Tibial nerve (tissue), 4 donors: Measurements from ENCODE around the gene CTTNBP2NL.

Experiments
- EP300 ChIP-seq, 2 donors: sonication (generic); formaldehyde crosslinking; IDR thresholded peaks; one replicate each; pipeline ENCODE4 v1.6.1; 2017; ENCODE audit warnings: antibody characterized with exemption in 2 of 2, mild to moderate bottlenecking in 1 of 2
- POLR2A ChIP-seq, 2 donors: fragments of 450-650 bp; IDR thresholded peaks; one replicate each; pipeline ENCODE4 v1.6.1; 2017; ENCODE audit warnings: antibody characterized with exemption in 2 of 2, mild to moderate bottlenecking in 2 of 2, moderate library complexity in 2 of 2
- TF ChIP-seq, protein P1 (sequence below), 5 experiments: fragments of 200-600 bp in 3 of 5; fragments of 450-650 bp in 2 of 5; sonication (generic) in 3 of 5; IDR thresholded peaks; one replicate each; pipeline ENCODE4 v1.5.1; 2016 to 2019; ENCODE audit warnings: antibody characterized with exemption in 5 of 5, mild to moderate bottlenecking in 3 of 5, moderate library complexity in 2 of 5

GRCh38 chr1:112436384-112437156 is 40.6 kb downstream of the CTTNBP2NL start:
- TF ChIP-seq, protein P1, sequence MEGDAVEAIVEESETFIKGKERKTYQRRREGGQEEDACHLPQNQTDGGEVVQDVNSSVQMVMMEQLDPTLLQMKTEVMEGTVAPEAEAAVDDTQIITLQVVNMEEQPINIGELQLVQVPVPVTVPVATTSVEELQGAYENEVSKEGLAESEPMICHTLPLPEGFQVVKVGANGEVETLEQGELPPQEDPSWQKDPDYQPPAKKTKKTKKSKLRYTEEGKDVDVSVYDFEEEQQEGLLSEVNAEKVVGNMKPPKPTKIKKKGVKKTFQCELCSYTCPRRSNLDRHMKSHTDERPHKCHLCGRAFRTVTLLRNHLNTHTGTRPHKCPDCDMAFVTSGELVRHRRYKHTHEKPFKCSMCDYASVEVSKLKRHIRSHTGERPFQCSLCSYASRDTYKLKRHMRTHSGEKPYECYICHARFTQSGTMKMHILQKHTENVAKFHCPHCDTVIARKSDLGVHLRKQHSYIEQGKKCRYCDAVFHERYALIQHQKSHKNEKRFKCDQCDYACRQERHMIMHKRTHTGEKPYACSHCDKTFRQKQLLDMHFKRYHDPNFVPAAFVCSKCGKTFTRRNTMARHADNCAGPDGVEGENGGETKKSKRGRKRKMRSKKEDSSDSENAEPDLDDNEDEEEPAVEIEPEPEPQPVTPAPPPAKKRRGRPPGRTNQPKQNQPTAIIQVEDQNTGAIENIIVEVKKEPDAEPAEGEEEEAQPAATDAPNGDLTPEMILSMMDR (IDR thresholded peaks at IDR 0.05): no peak
- no peak for TF ChIP-seq POLR2A (IDR thresholded peaks at IDR 0.05)
- no peak for TF ChIP-seq EP300 (IDR thresholded peaks at IDR 0.05)
